HEK293T (cell line): ENCODE measurements around the gene EIF5AL1.
"Not testable (repeated sequence)": the region's sequence is repeated elsewhere in the genome, so short reads cannot be mapped to it uniquely, and the experiment has no call there.

Experiments used
- ARNT ChIP-seq: fragments of 450-650 bp; IDR thresholded peaks from 2 replicates; pipeline ENCODE4 v1.6.1; 2017; ENCODE audit warnings: mild to moderate bottlenecking
- BHLHE40 ChIP-seq: fragments of 450-650 bp; IDR thresholded peaks from 2 replicates; pipeline ENCODE4 v1.6.1; 2016; ENCODE audit warnings: mild to moderate bottlenecking, moderate library complexity, borderline replicate concordance
- CTBP1 ChIP-seq: fragments of 450-650 bp; IDR thresholded peaks from 2 replicates; pipeline ENCODE4 v1.6.1; 2016; ENCODE audit warnings: borderline replicate concordance
- FOXA1 ChIP-seq: fragments of 450-650 bp; IDR thresholded peaks from 2 replicates; pipeline ENCODE4 v1.6.1; 2016; ENCODE audit warnings: mild to moderate bottlenecking
- L3MBTL2 ChIP-seq: fragments of 450-650 bp; conservative IDR thresholded peaks from 2 replicates; pipeline ENCODE4 v1.6.1; 2016; ENCODE audit warnings: mild to moderate bottlenecking
- LEF1 ChIP-seq: fragments of 450-650 bp; IDR thresholded peaks from 2 replicates; pipeline ENCODE4 v1.6.1; 2017; ENCODE audit warnings: mild to moderate bottlenecking, borderline replicate concordance
- ZNF384 ChIP-seq: fragments of 450-650 bp; IDR thresholded peaks from 2 replicates; pipeline ENCODE4 v1.6.1; 2016
- TF ChIP-seq, protein P1 (sequence below): fragments of 450-650 bp; IDR thresholded peaks from 2 replicates; pipeline ENCODE4 v1.6.1; 2016

DNA sequence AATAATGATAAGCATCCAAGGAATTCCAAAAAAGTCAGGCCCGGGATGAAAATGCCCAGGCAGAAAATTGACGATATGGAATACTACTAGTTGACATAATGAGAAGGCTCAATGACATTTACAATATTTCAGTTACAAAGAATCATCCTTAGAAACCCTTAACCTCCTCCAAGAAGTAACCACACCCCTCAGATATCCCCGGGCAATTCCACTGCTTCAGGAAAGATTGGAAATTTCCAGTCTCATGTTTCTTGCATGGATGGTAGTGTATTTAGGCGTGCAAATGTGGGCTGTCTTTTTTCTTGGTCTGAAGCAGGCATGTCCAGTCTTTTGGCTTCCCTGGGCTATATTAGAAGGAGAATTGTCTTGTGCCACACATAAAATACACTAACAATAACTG, 5.2 kb downstream of the EIF5AL1 start:
- TF ChIP-seq, protein P1, sequence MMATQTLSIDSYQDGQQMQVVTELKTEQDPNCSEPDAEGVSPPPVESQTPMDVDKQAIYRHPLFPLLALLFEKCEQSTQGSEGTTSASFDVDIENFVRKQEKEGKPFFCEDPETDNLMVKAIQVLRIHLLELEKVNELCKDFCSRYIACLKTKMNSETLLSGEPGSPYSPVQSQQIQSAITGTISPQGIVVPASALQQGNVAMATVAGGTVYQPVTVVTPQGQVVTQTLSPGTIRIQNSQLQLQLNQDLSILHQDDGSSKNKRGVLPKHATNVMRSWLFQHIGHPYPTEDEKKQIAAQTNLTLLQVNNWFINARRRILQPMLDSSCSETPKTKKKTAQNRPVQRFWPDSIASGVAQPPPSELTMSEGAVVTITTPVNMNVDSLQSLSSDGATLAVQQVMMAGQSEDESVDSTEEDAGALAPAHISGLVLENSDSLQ, result not testable (repeated sequence)
- not testable (repeated sequence) for TF ChIP-seq CTBP1, BHLHE40, ZNF384, L3MBTL2, LEF1, FOXA1, ARNT
